ENCODE results near the gene LDHD.

LDHD gene

DNA sequence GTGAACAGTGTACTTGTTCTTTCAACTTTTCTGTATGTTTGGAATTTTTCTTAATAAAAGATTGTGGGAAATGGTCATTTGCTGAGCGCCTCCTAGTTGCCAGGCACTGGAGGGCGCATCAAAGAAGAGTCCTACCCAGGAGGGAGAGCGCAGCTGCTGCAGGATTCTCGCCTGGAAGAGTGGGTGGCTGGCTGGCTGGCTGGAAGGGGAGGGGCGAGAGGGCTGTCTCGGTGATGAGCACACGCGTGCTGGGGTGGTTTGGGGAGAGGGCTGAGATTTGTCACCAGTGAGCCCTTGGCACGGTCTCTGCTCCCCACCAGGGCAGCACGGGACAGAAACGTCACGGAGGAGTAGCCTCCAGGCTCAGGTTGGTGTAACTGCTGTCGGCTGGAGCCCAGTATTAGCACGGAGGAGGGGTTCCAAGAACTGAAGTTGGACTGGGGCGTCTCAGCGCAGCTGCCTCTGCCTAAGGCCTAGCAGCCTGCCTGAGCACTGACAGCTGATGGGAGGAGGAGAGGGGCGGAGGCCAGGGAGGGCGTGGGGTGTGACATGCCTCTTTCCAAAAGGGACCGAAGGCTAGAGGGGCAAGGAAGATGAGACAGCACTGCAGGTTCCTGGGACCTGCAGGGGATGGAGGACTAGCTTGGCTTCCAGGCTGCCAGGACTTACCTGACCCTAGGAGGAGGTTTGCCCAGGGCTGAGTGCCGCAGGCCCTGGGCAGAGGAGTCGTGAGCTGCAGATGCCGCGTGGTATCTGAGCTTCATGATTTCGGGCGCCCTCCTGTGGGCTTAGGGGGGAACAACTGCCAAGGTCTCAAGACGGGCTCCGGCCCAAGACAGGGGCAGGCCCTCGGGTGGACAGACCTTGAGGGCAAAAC is 5.7 kb downstream of the LDHD start:
- TF ChIP-seq, protein P1, sequence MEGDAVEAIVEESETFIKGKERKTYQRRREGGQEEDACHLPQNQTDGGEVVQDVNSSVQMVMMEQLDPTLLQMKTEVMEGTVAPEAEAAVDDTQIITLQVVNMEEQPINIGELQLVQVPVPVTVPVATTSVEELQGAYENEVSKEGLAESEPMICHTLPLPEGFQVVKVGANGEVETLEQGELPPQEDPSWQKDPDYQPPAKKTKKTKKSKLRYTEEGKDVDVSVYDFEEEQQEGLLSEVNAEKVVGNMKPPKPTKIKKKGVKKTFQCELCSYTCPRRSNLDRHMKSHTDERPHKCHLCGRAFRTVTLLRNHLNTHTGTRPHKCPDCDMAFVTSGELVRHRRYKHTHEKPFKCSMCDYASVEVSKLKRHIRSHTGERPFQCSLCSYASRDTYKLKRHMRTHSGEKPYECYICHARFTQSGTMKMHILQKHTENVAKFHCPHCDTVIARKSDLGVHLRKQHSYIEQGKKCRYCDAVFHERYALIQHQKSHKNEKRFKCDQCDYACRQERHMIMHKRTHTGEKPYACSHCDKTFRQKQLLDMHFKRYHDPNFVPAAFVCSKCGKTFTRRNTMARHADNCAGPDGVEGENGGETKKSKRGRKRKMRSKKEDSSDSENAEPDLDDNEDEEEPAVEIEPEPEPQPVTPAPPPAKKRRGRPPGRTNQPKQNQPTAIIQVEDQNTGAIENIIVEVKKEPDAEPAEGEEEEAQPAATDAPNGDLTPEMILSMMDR (IDR thresholded peaks at IDR 0.05; ENCODE audit: borderline replicate concordance, insufficient read depth, low read depth, low read length), result peak; percentile 94
- no peak overlapping the region for H3K4me3 ChIP-seq (ENCODE audit: low read depth, low read length)

DNA sequence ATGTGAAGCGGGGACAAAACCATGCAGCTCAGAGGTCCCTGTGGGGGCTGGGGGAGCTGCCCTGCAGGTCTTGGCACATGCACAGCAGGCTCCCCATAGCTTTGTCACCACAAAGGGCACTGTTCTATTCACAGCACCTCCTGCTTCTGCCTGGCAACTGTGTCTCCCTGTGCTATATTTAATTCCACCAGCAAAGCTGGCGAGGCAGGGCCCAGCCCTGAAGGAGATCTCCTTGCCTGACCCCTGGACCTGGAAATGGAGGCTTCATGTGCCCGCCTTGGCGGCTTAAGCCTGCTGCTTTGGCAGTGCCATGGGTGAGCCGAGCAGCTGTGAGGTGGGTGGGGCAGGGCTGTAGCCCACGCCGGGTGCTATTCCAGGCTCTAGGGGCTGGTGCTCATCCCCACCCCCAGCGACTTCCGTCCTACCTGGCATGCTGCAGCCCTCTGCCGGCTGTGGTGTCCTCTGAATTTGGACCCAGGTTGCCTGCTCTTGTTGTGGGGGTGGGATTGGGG is 6.8 kb downstream of the LDHD start:
- TF ChIP-seq, protein P1 (IDR thresholded peaks at IDR 0.05; ENCODE audit: borderline replicate concordance, insufficient read depth, low read depth, low read length), result peak; percentile 22; the same call in 1 of the 2 replicates
- H3K4me3 ChIP-seq (ENCODE audit: low read depth, low read length), result no peak overlapping the region

DNA sequence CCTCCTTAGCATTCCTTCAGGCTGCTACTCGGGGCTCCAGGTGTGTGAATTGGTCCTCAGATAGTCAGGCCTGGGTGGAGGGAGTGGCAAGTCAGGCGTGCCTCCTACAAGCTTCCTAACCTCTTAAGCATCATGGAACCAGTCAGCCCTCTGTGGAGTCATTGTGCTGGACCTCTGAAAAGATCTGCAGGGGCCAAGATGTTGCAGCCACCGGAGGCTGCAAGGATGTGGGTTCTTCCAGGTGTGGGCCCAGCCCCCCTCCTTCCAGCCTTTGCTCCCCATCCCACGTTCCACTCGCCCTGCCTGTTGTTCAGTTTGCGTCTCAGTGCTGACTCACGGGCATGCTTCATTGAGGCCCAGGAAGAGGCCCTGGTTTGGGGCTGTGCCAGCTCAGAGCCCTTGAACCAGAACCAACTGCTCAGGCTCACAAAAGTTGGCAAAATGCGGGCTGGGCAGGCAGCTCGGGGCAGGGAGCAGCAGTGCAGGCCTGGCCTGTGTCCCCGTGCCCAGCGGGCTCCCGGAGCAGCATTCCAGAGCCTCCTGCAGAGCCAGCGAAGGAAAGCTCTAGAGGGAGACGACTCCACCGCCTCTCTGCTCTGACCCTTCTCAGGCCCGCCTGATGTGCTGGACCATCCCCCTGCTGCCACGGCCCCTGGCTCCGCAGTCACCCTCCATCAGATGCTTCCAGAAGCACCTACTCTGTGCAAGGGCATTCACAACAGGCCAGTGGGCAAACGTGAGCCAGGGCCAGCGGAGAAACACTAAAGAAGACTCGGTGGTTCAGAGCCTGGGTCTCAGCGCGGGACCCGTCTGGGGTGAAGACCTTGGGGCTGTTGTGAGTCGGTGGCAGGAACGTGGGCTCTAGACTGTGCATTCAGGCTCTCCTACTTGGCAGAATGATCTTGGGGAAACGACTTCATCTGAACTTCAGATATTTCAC is 7.5 kb downstream of the LDHD start:
- TF ChIP-seq, protein P1 (IDR thresholded peaks at IDR 0.05; ENCODE audit: borderline replicate concordance, insufficient read depth, low read depth, low read length), result no peak
- peak overlapping the region; percentile 17 for H3K4me3 ChIP-seq (ENCODE audit: low read depth, low read length)

DNA sequence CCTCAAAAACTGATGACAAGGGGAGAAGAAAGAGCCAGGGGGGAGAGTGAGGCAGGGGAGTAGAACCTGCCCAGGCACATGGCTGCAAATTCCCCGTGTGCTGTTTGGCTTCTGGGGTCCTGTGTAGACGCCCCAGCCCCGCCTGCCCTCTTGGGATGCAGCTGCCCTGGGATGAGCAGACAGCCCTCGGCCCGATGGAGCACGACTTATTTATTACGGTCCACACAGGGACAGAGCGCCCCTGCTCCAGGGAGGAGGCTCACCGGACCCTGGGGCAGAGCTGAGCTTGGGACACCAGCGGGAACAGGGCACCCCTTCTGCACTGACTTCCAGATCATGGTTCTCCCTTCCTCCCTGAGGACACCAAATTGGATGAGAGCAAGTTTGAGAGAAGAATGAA is 9.1 kb downstream of the LDHD start:
- TF ChIP-seq, protein P1 (IDR thresholded peaks at IDR 0.05; ENCODE audit: borderline replicate concordance, insufficient read depth, low read depth, low read length), result no peak
- H3K4me3 ChIP-seq (ENCODE audit: low read depth, low read length), result no peak overlapping the region

DNA sequence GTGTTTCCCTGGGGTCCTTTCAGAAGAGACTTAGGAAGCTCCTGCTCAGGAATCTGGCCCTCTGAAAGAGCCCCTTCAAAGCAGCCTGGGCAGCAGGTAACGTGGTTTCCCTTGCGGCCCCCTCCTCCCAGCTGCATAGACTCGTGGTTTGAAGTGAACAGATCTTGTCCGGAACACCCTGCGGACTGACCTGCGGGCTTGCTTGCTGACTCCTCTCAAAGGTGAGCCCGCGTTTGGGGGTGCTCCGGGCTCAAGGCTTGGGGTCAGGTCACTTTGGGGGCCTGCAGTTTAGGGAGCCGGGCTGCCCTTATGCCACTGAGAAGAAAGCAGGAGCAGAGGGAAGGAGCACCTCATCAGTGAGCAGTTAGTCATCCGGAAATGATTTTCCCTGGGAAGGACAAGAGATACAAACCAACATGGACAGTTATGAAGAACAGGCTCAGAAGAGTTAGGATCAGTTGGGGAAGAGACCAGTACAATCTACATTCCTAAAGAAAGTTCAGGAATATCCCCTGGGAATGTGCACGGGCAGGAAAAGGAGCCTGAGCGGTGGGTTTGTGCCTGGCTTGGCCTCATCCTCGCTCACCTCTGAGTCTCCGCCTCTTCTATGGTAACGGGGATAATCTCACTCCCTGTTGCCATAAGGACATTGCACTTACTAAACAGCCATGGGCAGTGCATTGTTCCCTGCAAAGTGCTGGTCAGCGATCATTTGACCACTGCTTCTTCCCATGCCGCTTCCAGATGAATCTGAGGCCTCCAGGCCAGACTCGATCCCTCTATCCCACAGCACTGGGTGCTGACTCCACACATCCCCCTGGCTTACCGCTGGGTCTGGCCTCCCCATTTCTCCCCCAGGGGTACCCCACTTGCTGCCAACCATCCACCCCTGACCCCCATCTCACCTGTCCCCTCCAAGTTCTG is 10.0 kb downstream of the LDHD start:
- H3K4me3 ChIP-seq (ENCODE audit: low read depth, low read length), result no peak overlapping the region

More for the DNA sequence above, 10.0 kb downstream of the LDHD start:
- TF ChIP-seq, protein P1 (IDR thresholded peaks at IDR 0.05; ENCODE audit: borderline replicate concordance, insufficient read depth, low read depth, low read length), result no peak

All from GM12875 (cell line).